Suprapubic skin (tissue), 4 donors: ENCODE results near the gene TGM2. TPM values are rescaled to one million over a fixed set of nuclear protein-coding genes. Genes with fewer than 3 reads are reported as not detected.

Experiments used
- DNase-seq, 2 donors: peaks; one replicate each; pipeline ENCODE4 v3.0.0-alpha.2; 2019; ENCODE audit warnings: low spot score in 2 of 2
- H3K27ac ChIP-seq: fragments of 200-600 bp; sonication (generic); one replicate; pipeline ENCODE4 v1.5.1; 2019
- H3K27me3 ChIP-seq: fragments of 200-600 bp; sonication (generic); one replicate; pipeline ENCODE4 v1.5.1; 2019
- H3K36me3 ChIP-seq: fragments of 200-600 bp; sonication (generic); one replicate; pipeline ENCODE4 v1.5.1; 2019
- H3K4me1 ChIP-seq: fragments of 200-600 bp; sonication (generic); one replicate; pipeline ENCODE4 v1.5.1; 2019
- H3K4me3 ChIP-seq: fragments of 200-600 bp; sonication (generic); one replicate; pipeline ENCODE4 v1.5.1; 2019; ENCODE audit warnings: mild to moderate bottlenecking
- H3K9me3 ChIP-seq: fragments of 200-600 bp; sonication (generic); one replicate; pipeline ENCODE4 v1.5.1; 2019
- EP300 ChIP-seq: sonication (generic); formaldehyde crosslinking; IDR thresholded peaks from one replicate; pipeline ENCODE4 v1.6.1; 2017; ENCODE audit warnings: antibody characterized with exemption
- POLR2A ChIP-seq, 2 donors: fragments of 450-650 bp; IDR thresholded peaks; one replicate each; pipeline ENCODE4 v1.6.1; 2017; ENCODE audit warnings: antibody characterized with exemption in 2 of 2, mild to moderate bottlenecking in 2 of 2, moderate library complexity in 2 of 2
- POLR2AphosphoS5 ChIP-seq, 3 donors: sonication (generic); formaldehyde crosslinking; IDR thresholded peaks; one replicate each; pipeline ENCODE4 v1.6.1; 2017; ENCODE audit warnings: antibody characterized with exemption in 3 of 3
- WGBS: methylation state at CpG from one replicate; pipeline ENCODE4 v1.1.5; 2018; 5-methylcytosine and 5-hydroxymethylcytosine counted together
- total RNA-seq, 4 donors: library from RNA; depleted of rRNA; stranded (reverse); fragments of >200 nt; gene quantifications; one replicate each; pipeline ENCODE4 v1.1.0, GENCODE V29; 2016
- TF ChIP-seq, protein P1 (sequence below), 2 donors: fragments of 200-600 bp in 1 of 2; fragments of 450-650 bp in 1 of 2; sonication (generic) in 1 of 2; IDR thresholded peaks; one replicate each; pipeline ENCODE4 v1.5.1; 2016 to 2019; ENCODE audit warnings: antibody characterized with exemption in 2 of 2, mild to moderate bottlenecking in 1 of 2, moderate library complexity in 1 of 2

TGM2 gene
- total RNA-seq, 4 donors from 2014 or later, result 1.5 to 6.6 (median 3.8) TPM

DNA sequence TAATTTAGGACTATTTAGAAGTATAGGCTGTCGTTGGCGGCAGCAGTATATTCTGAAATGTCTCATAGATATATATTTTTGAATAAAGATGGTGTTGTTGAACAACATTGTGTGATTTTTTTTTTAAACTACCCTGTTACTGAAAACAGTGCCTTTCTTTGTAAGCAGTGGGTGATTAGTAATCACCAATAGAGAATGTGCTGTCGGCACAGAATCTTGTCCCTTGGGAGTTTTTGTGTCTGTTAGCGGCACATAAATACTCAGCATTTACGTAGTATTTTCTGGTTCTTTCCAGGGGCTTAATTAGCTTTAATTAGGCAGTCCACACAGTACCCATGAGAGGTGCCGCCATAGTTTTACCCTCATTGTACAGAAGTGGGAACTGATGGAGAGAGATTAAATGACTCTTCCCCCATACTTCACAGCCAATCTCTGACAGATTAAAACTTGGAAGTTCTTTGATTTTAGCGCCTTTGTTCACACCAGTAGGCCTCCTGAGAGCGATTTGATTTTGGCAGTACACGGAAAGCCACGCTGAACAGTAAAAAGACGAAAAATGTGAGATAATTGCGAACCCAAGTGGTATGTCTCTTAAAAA, 72.7 kb downstream of the TGM2 start:
- H3K4me3 ChIP-seq, result no peak overlapping the region
- no peaks in the 10 kb centered on the region for H3K9me3 ChIP-seq
- WGBS, result 93% methylated on average over 12 of the region's 12 CpGs
- H3K27ac ChIP-seq, result no peak overlapping the region
- no peak for DNase-seq
- TF ChIP-seq, protein P1, sequence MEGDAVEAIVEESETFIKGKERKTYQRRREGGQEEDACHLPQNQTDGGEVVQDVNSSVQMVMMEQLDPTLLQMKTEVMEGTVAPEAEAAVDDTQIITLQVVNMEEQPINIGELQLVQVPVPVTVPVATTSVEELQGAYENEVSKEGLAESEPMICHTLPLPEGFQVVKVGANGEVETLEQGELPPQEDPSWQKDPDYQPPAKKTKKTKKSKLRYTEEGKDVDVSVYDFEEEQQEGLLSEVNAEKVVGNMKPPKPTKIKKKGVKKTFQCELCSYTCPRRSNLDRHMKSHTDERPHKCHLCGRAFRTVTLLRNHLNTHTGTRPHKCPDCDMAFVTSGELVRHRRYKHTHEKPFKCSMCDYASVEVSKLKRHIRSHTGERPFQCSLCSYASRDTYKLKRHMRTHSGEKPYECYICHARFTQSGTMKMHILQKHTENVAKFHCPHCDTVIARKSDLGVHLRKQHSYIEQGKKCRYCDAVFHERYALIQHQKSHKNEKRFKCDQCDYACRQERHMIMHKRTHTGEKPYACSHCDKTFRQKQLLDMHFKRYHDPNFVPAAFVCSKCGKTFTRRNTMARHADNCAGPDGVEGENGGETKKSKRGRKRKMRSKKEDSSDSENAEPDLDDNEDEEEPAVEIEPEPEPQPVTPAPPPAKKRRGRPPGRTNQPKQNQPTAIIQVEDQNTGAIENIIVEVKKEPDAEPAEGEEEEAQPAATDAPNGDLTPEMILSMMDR (IDR thresholded peaks at IDR 0.05), result no peak
- TF ChIP-seq POLR2A (IDR thresholded peaks at IDR 0.05) (no peak), EP300 (no peak), POLR2AphosphoS5 (IDR thresholded peaks at IDR 0.05) (no peak)
- no peaks in the 10 kb centered on the region for H3K27me3 ChIP-seq
- H3K4me1 ChIP-seq, result peaks cover 13% of the 10 kb centered on the region
- peaks cover 40% of the 10 kb centered on the region for H3K36me3 ChIP-seq

DNA sequence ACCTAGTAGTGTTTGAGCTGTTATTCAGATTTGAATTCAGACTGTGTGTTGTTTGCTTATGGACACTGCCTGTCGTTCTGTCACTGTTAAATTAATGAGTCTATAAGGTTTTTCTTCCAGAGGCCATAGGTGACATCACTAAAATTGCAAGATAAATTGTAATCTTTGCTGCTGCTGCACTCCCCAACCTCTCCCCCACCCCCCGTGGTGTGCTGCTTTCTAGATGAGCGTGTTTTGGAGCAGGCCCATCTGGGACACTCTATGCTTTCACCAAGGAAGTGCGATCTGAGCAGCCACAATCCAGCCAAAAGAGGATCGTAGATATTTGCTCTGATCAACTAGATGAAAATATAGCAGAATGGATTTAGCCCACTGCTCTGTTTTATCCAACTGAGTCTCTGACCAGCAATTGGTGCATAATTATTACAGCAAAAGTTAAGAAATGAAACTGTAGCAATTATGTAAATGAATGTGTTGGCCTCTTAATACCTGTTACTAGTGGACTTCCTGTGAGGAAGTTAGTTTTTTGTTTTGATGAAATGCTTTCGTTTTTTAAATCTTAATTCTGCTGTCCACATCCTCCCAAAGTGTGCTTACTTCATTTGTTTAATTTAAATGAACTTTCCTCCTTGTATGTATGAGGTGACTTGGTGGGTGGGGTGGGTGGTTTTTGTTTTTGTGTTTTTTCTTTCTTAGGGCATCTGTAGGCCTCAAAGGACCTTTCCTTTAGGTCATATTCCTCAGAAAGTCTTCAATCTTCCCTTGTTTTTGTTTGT, 73.4 kb downstream of the TGM2 start:
- Histone ChIP-seq H3K27me3 (no peaks in the 10 kb centered on the region), H3K9me3 (no peaks in the 10 kb centered on the region), H3K4me3 (no peak overlapping the region), H3K36me3 (peaks cover 48% of the 10 kb centered on the region), H3K4me1 (peaks cover 13% of the 10 kb centered on the region), H3K27ac (no peak overlapping the region)
- 82% methylated on average over 6 of the region's 6 CpGs for WGBS
- no peak for DNase-seq
- TF ChIP-seq POLR2A (IDR thresholded peaks at IDR 0.05), result no peak
- TF ChIP-seq, protein P1 (IDR thresholded peaks at IDR 0.05), result no peak
- TF ChIP-seq EP300, result no peak
- TF ChIP-seq POLR2AphosphoS5 (IDR thresholded peaks at IDR 0.05), result no peak

- TF ChIP-seq, protein P1 (IDR thresholded peaks at IDR 0.05), result no peak
- TF ChIP-seq POLR2A (IDR thresholded peaks at IDR 0.05) (no peak), EP300 (no peak), POLR2AphosphoS5 (IDR thresholded peaks at IDR 0.05) (no peak)
- no peak overlapping the region for H3K27ac ChIP-seq
Measured at GRCh38 chr20:38090061-38090460, 75.0 kb downstream of the TGM2 start.

GRCh38 chr20:38089500-38089899, 75.6 kb downstream of the TGM2 start:
- Histone ChIP-seq H3K4me3 (no peak overlapping the region), H3K9me3 (no peaks in the 10 kb centered on the region)

More at GRCh38 chr20:38090061-38090460, 75.0 kb downstream of the TGM2 start:
- H3K36me3 ChIP-seq, result peaks cover 61% of the 10 kb centered on the region
- WGBS, result 87% methylated on average over 7 of the region's 7 CpGs
- H3K27me3 ChIP-seq, result no peaks in the 10 kb centered on the region
- DNase-seq, result no peak
- no peak overlapping the region for H3K4me3 ChIP-seq
- H3K4me1 ChIP-seq, result peaks cover 13% of the 10 kb centered on the region
- H3K9me3 ChIP-seq, result no peaks in the 10 kb centered on the region

GRCh38 chr20:38085026-38085425, 80.0 kb downstream of the TGM2 start:
- no peaks in the 10 kb centered on the region for H3K4me1 ChIP-seq
- no peak overlapping the region for H3K27ac ChIP-seq
- H3K4me3 ChIP-seq, result no peak overlapping the region
- DNase-seq, result no peak
- H3K36me3 ChIP-seq, result peaks cover 71% of the 10 kb centered on the region
- H3K27me3 ChIP-seq, result no peaks in the 10 kb centered on the region
- H3K9me3 ChIP-seq, result no peaks in the 10 kb centered on the region
- TF ChIP-seq, protein P1 (IDR thresholded peaks at IDR 0.05), result no peak
- TF ChIP-seq POLR2AphosphoS5 (IDR thresholded peaks at IDR 0.05) (no peak), EP300 (no peak)
- WGBS, result 83% methylated on average over 8 of the region's 10 CpGs

More at GRCh38 chr20:38089500-38089899, 75.6 kb downstream of the TGM2 start:
- no peaks in the 10 kb centered on the region for H3K27me3 ChIP-seq
- no peak overlapping the region for H3K27ac ChIP-seq
- H3K4me1 ChIP-seq, result peaks cover 8% of the 10 kb centered on the region
- TF ChIP-seq POLR2AphosphoS5 (IDR thresholded peaks at IDR 0.05) (no peak), POLR2A (IDR thresholded peaks at IDR 0.05) (no peak), EP300 (no peak)
- TF ChIP-seq, protein P1 (IDR thresholded peaks at IDR 0.05), result no peak
- WGBS, result 90% methylated on average over 10 of the region's 10 CpGs
- peaks cover 66% of the 10 kb centered on the region for H3K36me3 ChIP-seq
- DNase-seq, result no peak
